H9 (cell line): ENCODE data around the gene DOCK2. TPM values are rescaled to one million over a fixed set of nuclear protein-coding genes. Genes with fewer than 3 reads are reported as not detected.

Experiments used
- DNase-seq: peaks from one replicate; pipeline ENCODE4 v3.0.0-alpha.2; 2017
- H2AFZ ChIP-seq: one replicate; pipeline ENCODE4 v1.6.1; 2013; ENCODE audit warnings: mild to moderate bottlenecking, low read length, control low read depth, moderate library complexity
- H2AK5ac ChIP-seq: 2 replicates; pipeline ENCODE4 v1.6.1; 2013; ENCODE audit warnings: low read length, control low read depth, mixed read lengths; ENCODE audit not compliant: insufficient read length
- H2BK120ac ChIP-seq: one replicate; pipeline ENCODE4 v1.6.1; 2013; ENCODE audit warnings: low read depth, mild to moderate bottlenecking, low read length, control low read depth, inconsistent platforms; ENCODE audit not compliant: poor library complexity, severe bottlenecking
- H2BK12ac ChIP-seq: 2 replicates; pipeline ENCODE4 v1.6.1; 2013; ENCODE audit warnings: low read length, control low read depth, mixed read lengths, low read depth; ENCODE audit not compliant: insufficient read length
- H2BK15ac ChIP-seq: 2 replicates; pipeline ENCODE4 v1.6.1; 2013; ENCODE audit warnings: low read depth, low read length, control low read depth
- H2BK20ac ChIP-seq: one replicate; pipeline ENCODE4 v1.6.1; 2013; ENCODE audit warnings: low read depth, mild to moderate bottlenecking, low read length, control low read depth, inconsistent platforms; ENCODE audit not compliant: poor library complexity, severe bottlenecking
- H2BK5ac ChIP-seq: 2 replicates; pipeline ENCODE4 v1.6.1; 2013; ENCODE audit warnings: low read length, control low read depth, mixed read lengths; ENCODE audit not compliant: insufficient read length
- H3K14ac ChIP-seq: 2 replicates; pipeline ENCODE4 v1.6.1; 2013; ENCODE audit warnings: low read length, control low read depth; ENCODE audit not compliant: insufficient read depth
- H3K18ac ChIP-seq: 2 replicates; pipeline ENCODE4 v1.6.1; 2013; ENCODE audit warnings: low read depth, mild to moderate bottlenecking, mixed read lengths, low read length, control low read depth; ENCODE audit not compliant: insufficient read length
- H3K23ac ChIP-seq: 2 replicates; pipeline ENCODE4 v1.6.1; 2013; ENCODE audit warnings: low read length, control low read depth, mixed read lengths, low read depth; ENCODE audit not compliant: insufficient read length
- H3K23me2 ChIP-seq: 2 replicates; pipeline ENCODE4 v1.6.1; 2013; ENCODE audit warnings: low read depth, mild to moderate bottlenecking, mixed read lengths, low read length, control low read depth; ENCODE audit not compliant: insufficient read length, poor library complexity, severe bottlenecking
- H3K27ac ChIP-seq: 2 replicates; pipeline ENCODE4 v1.5.1; 2013; ENCODE audit warnings: low read length, control low read depth, mixed read lengths, low read depth; ENCODE audit not compliant: insufficient read length
- H3K27me3 ChIP-seq: 2 replicates; pipeline ENCODE4 v1.6.1; 2013; ENCODE audit warnings: low read length, control low read depth, inconsistent platforms; ENCODE audit not compliant: insufficient read depth
- H3K4ac ChIP-seq: 2 replicates; pipeline ENCODE4 v1.6.1; 2013; ENCODE audit warnings: low read depth, mild to moderate bottlenecking, control low read depth, inconsistent platforms, low read length, moderate library complexity
- H3K4me1 ChIP-seq: 2 replicates; pipeline ENCODE4 v1.6.1; 2013; ENCODE audit warnings: low read length, control low read depth, inconsistent platforms; ENCODE audit not compliant: insufficient read depth
- H3K4me2 ChIP-seq: 2 replicates; pipeline ENCODE4 v1.6.1; 2013; ENCODE audit warnings: low read length, control low read depth, mixed read lengths; ENCODE audit not compliant: insufficient read length, insufficient read depth
- H3K56ac ChIP-seq: 2 replicates; pipeline ENCODE4 v1.6.1; 2013; ENCODE audit warnings: low read depth, mild to moderate bottlenecking, mixed read lengths, low read length, control low read depth; ENCODE audit not compliant: insufficient read length
- H3K79me1 ChIP-seq: 2 replicates; pipeline ENCODE4 v1.6.1; 2013; ENCODE audit warnings: low read depth, mild to moderate bottlenecking, moderate library complexity, low read length, control low read depth, inconsistent platforms; ENCODE audit not compliant: insufficient read depth, poor library complexity, severe bottlenecking
- H3K79me2 ChIP-seq: 2 replicates; pipeline ENCODE4 v1.6.1; 2013; ENCODE audit warnings: low read length, control low read depth, inconsistent platforms; ENCODE audit not compliant: insufficient read depth
- H3K9ac ChIP-seq: 2 replicates; pipeline ENCODE4 v1.6.1; 2013; ENCODE audit warnings: low read length, control low read depth, mixed read lengths; ENCODE audit not compliant: insufficient read length; ENCODE audit errors: extremely low read depth
- H3K9me3 ChIP-seq: one replicate; pipeline ENCODE4 v1.6.1; 2013; ENCODE audit warnings: low read depth, low read length, inconsistent platforms; ENCODE audit not compliant: control insufficient read depth
- H3T11ph ChIP-seq: one replicate; pipeline ENCODE4 v1.6.1; 2013; ENCODE audit warnings: mild to moderate bottlenecking, low read length, control low read depth, inconsistent platforms
- H4K20me1 ChIP-seq: one replicate; pipeline ENCODE4 v1.6.1; 2013; ENCODE audit not compliant: control insufficient read depth, insufficient read length, insufficient read depth
- H4K5ac ChIP-seq: 2 replicates; pipeline ENCODE4 v1.6.1; 2013; ENCODE audit warnings: low read depth, mild to moderate bottlenecking, mixed read lengths, low read length, control low read depth; ENCODE audit not compliant: insufficient read length
- H4K8ac ChIP-seq: replicated peaks from 2 replicates; pipeline ENCODE4 v1.6.1; 2013; ENCODE audit warnings: low read length, control low read depth, mixed read lengths, low read depth; ENCODE audit not compliant: insufficient read length
- H4K91ac ChIP-seq: 2 replicates; pipeline ENCODE4 v1.6.1; 2013; ENCODE audit warnings: low read depth, mild to moderate bottlenecking, moderate library complexity, mixed read lengths, low read length, control low read depth; ENCODE audit not compliant: insufficient read length
- H3K27ac Mint-ChIP-seq, 3 experiments: 2 replicates in 2 of 3; 3 replicates in 1 of 3; pipeline ENCODE4 v1.8.0; 2020 to 2021; ENCODE audit warnings: mixed read lengths in 3 of 3, mild to moderate bottlenecking in 1 of 3, moderate library complexity in 1 of 3
- H3K27me3 Mint-ChIP-seq: 2 replicates; pipeline ENCODE4 v1.8.0; 2021; ENCODE audit warnings: low read depth, mild to moderate bottlenecking, moderate library complexity, mixed read lengths
- H3K36me3 Mint-ChIP-seq, 3 experiments: 2 replicates in 2 of 3; 3 replicates in 1 of 3; pipeline ENCODE4 v1.8.0; 2020 to 2021; ENCODE audit warnings: low read depth in 3 of 3, mixed read lengths in 3 of 3; ENCODE audit not compliant: insufficient read depth in 1 of 3
- H3K4me1 Mint-ChIP-seq, 2 experiments: 2 replicates each; pipeline ENCODE4 v1.8.0; 2020; ENCODE audit warnings: mixed read lengths in 2 of 2
- H3K4me3 Mint-ChIP-seq, 2 experiments: 2 replicates in 1 of 2; 3 replicates in 1 of 2; pipeline ENCODE4 v1.8.0; 2020 to 2021; ENCODE audit warnings: mild to moderate bottlenecking in 2 of 2, mixed read lengths in 2 of 2, moderate library complexity in 1 of 2
- H3K9me3 Mint-ChIP-seq, 2 experiments: 2 replicates in 1 of 2; 3 replicates in 1 of 2; pipeline ENCODE4 v1.8.0; 2020; ENCODE audit warnings: mild to moderate bottlenecking in 2 of 2, mixed read lengths in 2 of 2, moderate library complexity in 1 of 2
- CTCF ChIP-seq: fragments of 200-600 bp; sonication (generic); conservative IDR thresholded peaks from 3 replicates; pipeline ENCODE4 v1.8.0; 2021; ENCODE audit warnings: antibody characterized with exemption, mild to moderate bottlenecking
- WGBS: extraction: QIAGEN DNeasy Blood & Tissue Kit; methylation state at CpG from one replicate; pipeline ENCODE4 v1.1.7; 2013; ENCODE audit warnings: missing lambda C conversion rate, low lambda C conversion rate, mixed read lengths; ENCODE audit not compliant: insufficient read length; ENCODE audit errors: extremely low coverage; 5-methylcytosine and 5-hydroxymethylcytosine counted together
- total RNA-seq: library from RNA; stranded (reverse); gene quantifications from 2 replicates; pipeline ENCODE4 v1.2.1, GENCODE V29; 2021

DOCK2 gene
- total RNA-seq, 1 experiment from 2014 or later: 7.8 TPM

GRCh38 chr5:169935762-169936161 lies 298.7 kb downstream of the DOCK2 start:
- TF ChIP-seq CTCF: no peak
- Histone ChIP-seq H2AFZ (no peak overlapping the region), H2BK5ac (no peak overlapping the region), H3K56ac (no peak overlapping the region), H3K4ac (no peak overlapping the region), H2BK15ac (no peak overlapping the region), H3K4me1 (no peaks in the 10 kb centered on the region), H3K27me3 (no peaks in the 10 kb centered on the region), H2BK20ac (no peak overlapping the region), H2BK12ac (no peak overlapping the region), H3K4me2 (no peak overlapping the region), H4K5ac (no peak overlapping the region), H3K18ac (no peak overlapping the region), H2BK120ac (no peak overlapping the region), H4K8ac (no peak overlapping the region), H4K91ac (no peak overlapping the region), H3K9ac (no peak overlapping the region), H3T11ph (no peak overlapping the region), H4K20me1 (no peaks in the 10 kb centered on the region), H3K23me2 (no peaks in the 10 kb centered on the region), H3K27ac (no peak overlapping the region), H3K79me2 (no peaks in the 10 kb centered on the region), H3K14ac (no peak overlapping the region), H3K79me1 (no peaks in the 10 kb centered on the region), H3K23ac (no peak overlapping the region), H2AK5ac (no peak overlapping the region), H3K9me3 (no peaks in the 10 kb centered on the region)
- H3K36me3 Mint-ChIP-seq: no peaks in the 10 kb centered on the region
- H3K27ac Mint-ChIP-seq: no peak overlapping the region
- no peak overlapping the region for H3K4me3 Mint-ChIP-seq
- no CpG with 5 or more reads among the region's 5 CpGs for WGBS
- no peaks in the 10 kb centered on the region for H3K9me3 Mint-ChIP-seq
- H3K4me1 Mint-ChIP-seq: peaks cover under 1 to 2% of the 10 kb centered on the region in 2 experiments; a peak in 3 of 4 replicates
- DNase-seq: no peak
- H3K27me3 Mint-ChIP-seq: no peaks in the 10 kb centered on the region; the same call in 1 of the 2 replicates
